ENCODE measurements around the gene TAS2R42. TPM values are rescaled to one million over a fixed set of nuclear protein-coding genes. Genes with fewer than 3 reads are reported as not detected.

The TAS2R42 gene
- total RNA-seq, 1 experiment from 2014 or later, result not detected

DNA sequence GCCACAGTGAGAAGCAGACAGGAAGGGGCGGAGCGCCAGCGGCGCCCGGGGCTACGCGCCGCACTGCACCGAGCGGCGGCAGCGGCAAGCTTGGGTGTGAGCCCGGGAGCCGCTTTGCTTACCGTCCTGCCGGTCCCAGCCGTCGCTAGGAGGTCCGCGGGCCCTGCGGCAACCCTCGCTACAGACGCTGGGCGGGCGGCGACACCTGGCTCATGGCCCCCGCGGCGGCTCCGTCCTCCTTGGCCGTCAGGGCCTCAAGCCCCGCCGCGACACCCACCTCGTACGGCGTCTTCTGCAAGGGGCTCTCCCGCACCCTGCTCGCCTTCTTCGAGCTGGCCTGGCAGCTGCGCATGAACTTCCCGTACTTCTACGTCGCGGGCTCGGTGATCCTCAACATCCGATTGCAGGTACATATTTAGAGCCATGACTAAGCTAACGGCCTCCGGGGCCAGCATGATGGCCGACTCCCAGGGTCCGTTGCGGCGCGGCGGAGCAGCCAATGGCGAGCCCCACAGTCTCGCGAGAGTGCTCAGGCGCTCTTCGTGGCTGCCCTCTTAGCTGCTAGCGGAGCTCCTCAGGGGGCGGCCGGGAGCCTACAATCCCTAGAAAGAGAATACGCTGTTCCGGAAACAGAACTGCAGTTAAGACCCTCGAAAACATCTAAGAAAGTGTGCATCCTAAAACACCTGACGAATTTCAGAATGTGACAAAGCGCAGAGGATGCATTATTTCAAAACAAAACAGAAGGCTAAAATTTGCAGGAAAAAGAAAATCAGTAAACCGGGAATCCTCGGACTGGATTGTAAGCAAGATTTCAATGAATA lies 15.4 kb downstream of the TAS2R42 start, which contains the start of gene SMIM10L1:
Gene SMIM10L1 (plus strand): TSS at position 50 of the 824 bp plus-strand sequence. CDS start 163 bp downstream, at position 213.
- Mint-ChIP-seq H3K27me3 (ENCODE audit: insufficient read depth, unreplicated experiment) (no peaks in the 10 kb centered on the region), H3K4me1 (ENCODE audit: low read depth, unreplicated experiment) (peaks cover 28% of the 10 kb centered on the region), H3K36me3 (ENCODE audit: insufficient read depth, unreplicated experiment) (peaks cover 52% of the 10 kb centered on the region), H3K4me3 (ENCODE audit: unreplicated experiment) (peak within 1 kb of the TSS; percentile 99), H3K27ac (ENCODE audit: unreplicated experiment) (peak within 1 kb of the TSS; percentile 100), H3K9me3 (ENCODE audit: unreplicated experiment) (no peaks in the 10 kb centered on the region)
- TF ChIP-seq, protein P1, sequence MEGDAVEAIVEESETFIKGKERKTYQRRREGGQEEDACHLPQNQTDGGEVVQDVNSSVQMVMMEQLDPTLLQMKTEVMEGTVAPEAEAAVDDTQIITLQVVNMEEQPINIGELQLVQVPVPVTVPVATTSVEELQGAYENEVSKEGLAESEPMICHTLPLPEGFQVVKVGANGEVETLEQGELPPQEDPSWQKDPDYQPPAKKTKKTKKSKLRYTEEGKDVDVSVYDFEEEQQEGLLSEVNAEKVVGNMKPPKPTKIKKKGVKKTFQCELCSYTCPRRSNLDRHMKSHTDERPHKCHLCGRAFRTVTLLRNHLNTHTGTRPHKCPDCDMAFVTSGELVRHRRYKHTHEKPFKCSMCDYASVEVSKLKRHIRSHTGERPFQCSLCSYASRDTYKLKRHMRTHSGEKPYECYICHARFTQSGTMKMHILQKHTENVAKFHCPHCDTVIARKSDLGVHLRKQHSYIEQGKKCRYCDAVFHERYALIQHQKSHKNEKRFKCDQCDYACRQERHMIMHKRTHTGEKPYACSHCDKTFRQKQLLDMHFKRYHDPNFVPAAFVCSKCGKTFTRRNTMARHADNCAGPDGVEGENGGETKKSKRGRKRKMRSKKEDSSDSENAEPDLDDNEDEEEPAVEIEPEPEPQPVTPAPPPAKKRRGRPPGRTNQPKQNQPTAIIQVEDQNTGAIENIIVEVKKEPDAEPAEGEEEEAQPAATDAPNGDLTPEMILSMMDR (IDR thresholded peaks at IDR 0.05; ENCODE audit: insufficient read depth in 1 of 2, low read depth in 1 of 2, low read length in 1 of 2, severe bottlenecking in 1 of 2, unreplicated experiment in 1 of 2), result peak in 1 of 2 experiments; percentile 8
- BruUV-seq (replicated peaks), result no TSS peak
- peak; percentile 96 to 97 for DNase-seq
- intact Hi-C loops (cut with micrococcal nuclease; ENCODE audit: unreplicated experiment), result loop anchor here (1.0 to 10.0 kb wide), 3 partner anchors 154 to 304 kb away; no protein-coding TSS in a partner anchor
- Histone ChIP-seq H3K4me1 (peaks cover 8% of the 10 kb centered on the region; the same call in 1 of the 2 replicates), H3K9me3 (no peaks in the 10 kb centered on the region), H3K4me3 (ENCODE audit: low read depth, low read length) (peak within 1 kb of the TSS; percentile 98), H3K27me3 (replicated peaks; ENCODE audit: control insufficient read depth, insufficient read depth, low read length) (no peaks in the 10 kb centered on the region), H3K36me3 (ENCODE audit: control insufficient read depth, insufficient read depth, low read length) (no peaks in the 10 kb centered on the region; the same call in none of the 2 replicates)
- POLR2A ChIA-PET, result interaction anchor here (0.5 to 2.1 kb wide), 14 partner anchors 9 to 1095 kb away, joined by 3 to 8 read pairs (median 3); partner anchors contain the start of gene YBX3
- CTCF ChIA-PET, result interaction anchor here (0.6 to 1.3 kb wide), 8 partner anchors 28 to 421 kb away, joined by 3 to 10 read pairs (median 3); partner anchors contain the start of gene TAS2R20

DNA sequence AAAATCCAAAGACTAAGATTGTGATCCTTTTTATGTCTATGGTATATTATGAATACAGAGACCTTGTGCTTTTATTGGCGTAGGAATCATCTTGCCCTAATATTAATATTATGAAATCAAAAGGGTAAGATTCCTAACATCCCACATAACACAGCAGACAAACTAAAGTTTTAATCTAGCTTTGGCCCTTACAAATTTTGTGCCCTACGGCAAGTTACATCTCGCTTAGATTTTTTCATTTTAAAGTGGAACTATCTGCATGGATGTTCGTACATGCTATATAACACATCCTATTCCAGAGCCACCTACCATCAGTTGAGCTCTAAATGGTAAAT lies 16.0 kb downstream of the TAS2R42 start:
- no TSS peak for BruUV-seq (replicated peaks)
- TF ChIP-seq, protein P1 (IDR thresholded peaks at IDR 0.05; ENCODE audit: insufficient read depth in 1 of 2, low read depth in 1 of 2, low read length in 1 of 2, severe bottlenecking in 1 of 2, unreplicated experiment in 1 of 2), result no peak
- Histone ChIP-seq H3K4me1 (peaks cover 8% of the 10 kb centered on the region; the same call in 1 of the 2 replicates), H3K27me3 (replicated peaks; ENCODE audit: control insufficient read depth, insufficient read depth, low read length) (no peaks in the 10 kb centered on the region), H3K4me3 (ENCODE audit: low read depth, low read length) (peak overlapping the region; percentile 98), H3K9me3 (no peaks in the 10 kb centered on the region), H3K36me3 (ENCODE audit: control insufficient read depth, insufficient read depth, low read length) (peaks cover under 1% of the 10 kb centered on the region)
- no peaks in the 10 kb centered on the region for H3K9me3 Mint-ChIP-seq (ENCODE audit: unreplicated experiment)
- intact Hi-C loops (cut with micrococcal nuclease; ENCODE audit: unreplicated experiment), result loop anchor here (1.0 to 10.0 kb wide), 3 partner anchors 153 to 303 kb away; no protein-coding TSS in a partner anchor
- ChIA-PET CTCF (interaction anchor here (0.6 to 1.3 kb wide), 4 partner anchors 29 to 421 kb away, joined by 3 to 10 read pairs (median 4); no protein-coding TSS in a partner anchor), POLR2A (interaction anchor here (0.5 to 2.1 kb wide), 10 partner anchors 8 to 1096 kb away, joined by 3 to 8 read pairs (median 4); partner anchors contain the start of gene YBX3)
- H3K27me3 Mint-ChIP-seq (ENCODE audit: insufficient read depth, unreplicated experiment), result no peaks in the 10 kb centered on the region
- H3K36me3 Mint-ChIP-seq (ENCODE audit: insufficient read depth, unreplicated experiment), result peaks cover 52% of the 10 kb centered on the region
- no peak for DNase-seq
- H3K4me3 Mint-ChIP-seq (ENCODE audit: unreplicated experiment), result peak overlapping the region; percentile 99
- peak overlapping the region; percentile 100 for H3K27ac Mint-ChIP-seq (ENCODE audit: unreplicated experiment)
- H3K4me1 Mint-ChIP-seq (ENCODE audit: low read depth, unreplicated experiment), result peaks cover 28% of the 10 kb centered on the region

DNA sequence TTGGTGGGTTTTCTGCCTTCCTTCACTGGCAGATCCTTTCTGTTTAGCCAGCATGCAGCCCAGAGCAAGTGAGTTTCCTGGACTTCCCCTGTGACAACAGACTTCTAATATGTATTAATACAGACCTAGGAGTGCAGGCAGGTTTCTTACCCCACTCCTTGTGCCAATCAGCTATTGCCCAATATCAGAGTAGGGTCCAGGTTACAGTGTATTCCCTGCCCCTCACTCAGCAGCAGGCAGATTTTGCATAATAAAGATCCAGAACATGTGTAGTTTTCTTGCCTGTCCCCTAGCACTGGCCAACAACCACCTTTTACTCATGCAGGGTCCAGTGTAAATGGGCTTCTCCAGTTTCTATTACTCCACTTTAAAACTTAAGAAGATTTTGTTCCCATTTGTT lies 20.4 kb downstream of the TAS2R42 start:
- Histone ChIP-seq H3K4me3 (ENCODE audit: low read depth, low read length) (no peak overlapping the region), H3K27me3 (replicated peaks; ENCODE audit: control insufficient read depth, insufficient read depth, low read length) (no peaks in the 10 kb centered on the region), H3K36me3 (ENCODE audit: control insufficient read depth, insufficient read depth, low read length) (peaks cover 3% of the 10 kb centered on the region), H3K9me3 (no peaks in the 10 kb centered on the region), H3K4me1 (0 out of 2 replicates have a peak, but pooled peaks cover 8% of the 10 kb centered on the region)
- intact Hi-C loops (cut with micrococcal nuclease; ENCODE audit: unreplicated experiment), result no loop called here
- TF ChIP-seq, protein P1 (IDR thresholded peaks at IDR 0.05; ENCODE audit: insufficient read depth in 1 of 2, low read depth in 1 of 2, low read length in 1 of 2, severe bottlenecking in 1 of 2, unreplicated experiment in 1 of 2), result no peak
- no peak for DNase-seq
- Mint-ChIP-seq H3K36me3 (ENCODE audit: insufficient read depth, unreplicated experiment) (peaks cover 48% of the 10 kb centered on the region), H3K4me3 (ENCODE audit: unreplicated experiment) (no peak overlapping the region), H3K4me1 (ENCODE audit: low read depth, unreplicated experiment) (peaks cover 19% of the 10 kb centered on the region), H3K27ac (ENCODE audit: unreplicated experiment) (no peak overlapping the region), H3K9me3 (ENCODE audit: unreplicated experiment) (no peaks in the 10 kb centered on the region), H3K27me3 (ENCODE audit: insufficient read depth, unreplicated experiment) (no peaks in the 10 kb centered on the region)
- no TSS peak for BruUV-seq (replicated peaks)
- ChIA-PET POLR2A (no interaction called here), CTCF (no interaction called here)
